GM08714 (cell line): Measurements from ENCODE around the gene ADAMTS3.

Source experiments
- H3K4me3 ChIP-seq: fragments of 200-500 bp; sonication (Bioruptor generic); 2 replicates; pipeline ENCODE4 v1.5.1; 2014; ENCODE audit warnings: mild to moderate bottlenecking, low read length, inconsistent platforms
- ZNF274 ChIP-seq: IDR thresholded peaks from 2 replicates; pipeline ENCODE4 v1.6.1; 2012; ENCODE audit warnings: mild to moderate bottlenecking, low read depth, low read length

ADAMTS3 gene

DNA sequence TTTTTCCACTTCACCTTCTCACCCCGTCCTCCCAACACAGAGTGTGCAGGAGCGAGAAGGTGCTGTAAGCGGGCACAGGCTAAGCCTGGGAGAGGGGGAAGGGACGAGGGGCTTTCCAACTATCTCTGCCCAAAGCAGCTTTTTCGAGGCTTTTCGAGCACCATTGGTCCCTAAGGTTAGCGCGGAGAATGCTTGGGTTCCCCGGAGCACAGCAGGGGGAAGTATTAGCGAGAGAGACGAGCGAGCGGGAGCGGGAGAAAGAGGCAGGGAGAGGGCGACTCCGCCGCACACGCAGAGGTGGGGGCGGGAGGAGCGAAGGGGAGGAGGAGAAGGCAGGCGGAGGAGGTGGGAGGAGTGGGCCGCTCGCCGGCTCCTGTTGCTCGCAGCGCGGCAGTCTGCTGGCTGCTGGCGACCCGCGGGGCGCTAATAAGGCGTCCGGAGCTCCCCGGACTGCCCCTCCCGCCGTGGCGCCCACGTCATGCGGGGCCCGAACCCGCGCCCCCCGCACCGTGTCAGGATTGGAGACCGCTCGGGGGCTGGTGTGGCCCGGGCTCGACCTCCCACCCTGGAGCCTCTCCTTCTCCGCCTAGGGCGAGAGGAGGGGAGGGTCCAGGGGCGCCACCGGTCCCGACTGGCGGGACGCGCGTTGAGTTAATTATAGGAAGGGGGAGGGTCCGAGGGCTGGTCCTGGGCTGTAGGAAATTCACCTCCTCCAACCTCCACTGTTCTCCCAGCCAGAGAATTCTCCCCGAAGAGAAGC is at the start of gene ADAMTS3:
Gene ADAMTS3, minus strand, starts transcription at position 263 of the 760 bp plus-strand sequence. CDS start 459 bp downstream, outside the sequence.
- peak within 1 kb of the TSS; percentile 45; the same call in 1 of the 2 replicates for H3K4me3 ChIP-seq
- TF ChIP-seq ZNF274 = no peak

DNA sequence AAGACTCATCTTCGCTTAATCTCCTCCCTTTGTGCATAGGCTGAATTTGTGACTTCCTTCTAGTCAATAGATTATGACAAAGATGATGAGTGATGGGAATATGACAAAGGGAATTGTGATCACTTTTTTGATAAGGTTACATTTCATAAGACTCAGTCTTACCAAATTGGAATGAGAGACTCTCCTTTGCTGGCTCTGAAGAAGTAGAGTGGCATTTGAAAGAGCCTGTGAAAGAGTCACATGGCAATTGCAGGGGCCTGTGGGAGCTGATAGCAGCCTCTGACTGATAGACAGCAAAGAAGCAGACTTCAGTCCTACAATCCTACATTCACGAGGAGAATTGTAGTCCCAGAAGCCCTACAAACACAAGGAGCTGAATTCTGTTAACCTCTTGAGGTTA is 44.9 kb upstream of the ADAMTS3 start:
- no peak overlapping the region for H3K4me3 ChIP-seq
- no peak for TF ChIP-seq ZNF274

DNA sequence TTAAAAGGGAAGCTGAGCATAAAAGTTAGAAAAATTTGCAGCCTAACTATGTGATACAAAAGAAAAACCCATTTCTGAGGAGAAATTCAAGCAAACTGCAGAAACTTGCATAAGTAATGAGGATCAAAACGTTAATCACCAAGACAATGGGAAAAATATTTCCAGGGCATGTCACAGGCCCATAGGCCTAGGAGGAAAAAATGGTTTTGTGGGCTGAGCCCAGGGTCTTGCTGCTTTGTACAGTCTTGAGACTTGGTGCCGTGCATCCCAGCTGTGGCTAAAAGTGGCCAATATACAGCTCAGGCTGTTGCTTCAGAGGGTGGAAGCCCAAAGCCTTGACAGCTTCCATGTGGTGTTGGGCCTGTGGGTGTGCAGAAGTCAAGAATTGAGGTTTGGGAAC is 37.7 kb upstream of the ADAMTS3 start:
- TF ChIP-seq ZNF274 = no peak
- H3K4me3 ChIP-seq = no peak overlapping the region

DNA sequence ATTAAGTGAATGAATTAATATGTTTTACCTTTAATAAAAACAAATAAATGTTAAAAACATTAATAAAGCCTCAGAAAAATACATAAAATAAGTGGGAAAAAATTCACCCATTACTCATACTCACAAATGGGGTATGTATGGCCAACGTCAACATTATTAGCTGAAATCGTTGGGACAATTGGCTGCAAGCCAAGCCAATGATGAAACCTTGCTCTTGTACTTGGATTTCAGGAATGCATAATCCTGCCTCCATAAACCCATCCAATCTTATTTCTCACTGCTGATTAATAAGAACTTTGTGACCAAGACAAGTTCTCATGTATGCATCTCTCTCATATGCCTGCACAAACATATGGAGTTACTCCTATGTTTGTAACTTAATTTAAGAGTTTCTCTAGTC is 35.3 kb upstream of the ADAMTS3 start:
- no peak for TF ChIP-seq ZNF274
- no peak overlapping the region for H3K4me3 ChIP-seq

DNA sequence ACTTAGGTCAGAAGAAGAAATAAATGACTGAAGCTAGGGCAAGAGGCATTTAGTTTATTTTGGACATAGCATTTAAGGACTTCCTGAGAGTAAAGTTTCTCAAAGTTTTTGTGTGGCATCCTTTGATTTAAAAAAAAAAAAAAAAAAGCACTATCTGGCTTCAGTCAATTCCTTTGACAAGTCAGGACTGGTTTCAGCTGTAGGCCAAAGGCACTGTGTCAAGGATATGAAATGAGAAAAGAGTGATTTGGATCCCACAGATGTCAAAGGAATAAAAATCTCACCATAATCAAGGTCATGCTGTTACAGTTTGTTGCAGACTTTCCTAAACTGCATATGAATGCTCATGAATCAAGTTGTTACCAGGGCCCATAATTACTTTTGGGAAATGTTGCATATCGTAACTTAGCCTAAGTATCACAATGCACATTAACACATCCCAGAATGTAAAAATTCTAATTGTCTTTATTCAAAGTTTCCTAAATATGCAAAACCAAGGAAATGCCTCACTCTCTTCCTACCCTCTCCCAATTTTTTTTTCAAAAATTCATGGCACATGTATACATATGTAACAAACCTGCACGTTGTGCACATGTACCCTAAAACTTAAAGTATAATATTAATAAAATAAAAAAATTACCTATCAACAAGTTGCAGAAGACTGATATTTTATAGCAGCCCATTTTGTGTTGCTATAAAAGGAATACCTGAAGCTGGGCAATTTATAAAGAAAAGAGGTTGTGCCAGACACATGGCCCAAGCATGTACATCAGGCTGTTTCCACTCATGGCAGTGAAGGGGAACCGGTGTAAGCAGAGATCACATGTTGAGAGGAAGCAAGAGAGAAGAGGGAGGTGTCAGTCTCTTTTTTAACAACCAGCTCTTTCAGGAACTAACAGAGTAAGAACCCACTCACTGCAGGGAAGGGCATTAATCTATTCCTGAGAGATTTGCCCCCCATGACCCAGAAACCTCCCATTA is 33.7 kb upstream of the ADAMTS3 start:
- no peak for TF ChIP-seq ZNF274
- H3K4me3 ChIP-seq = no peak overlapping the region

DNA sequence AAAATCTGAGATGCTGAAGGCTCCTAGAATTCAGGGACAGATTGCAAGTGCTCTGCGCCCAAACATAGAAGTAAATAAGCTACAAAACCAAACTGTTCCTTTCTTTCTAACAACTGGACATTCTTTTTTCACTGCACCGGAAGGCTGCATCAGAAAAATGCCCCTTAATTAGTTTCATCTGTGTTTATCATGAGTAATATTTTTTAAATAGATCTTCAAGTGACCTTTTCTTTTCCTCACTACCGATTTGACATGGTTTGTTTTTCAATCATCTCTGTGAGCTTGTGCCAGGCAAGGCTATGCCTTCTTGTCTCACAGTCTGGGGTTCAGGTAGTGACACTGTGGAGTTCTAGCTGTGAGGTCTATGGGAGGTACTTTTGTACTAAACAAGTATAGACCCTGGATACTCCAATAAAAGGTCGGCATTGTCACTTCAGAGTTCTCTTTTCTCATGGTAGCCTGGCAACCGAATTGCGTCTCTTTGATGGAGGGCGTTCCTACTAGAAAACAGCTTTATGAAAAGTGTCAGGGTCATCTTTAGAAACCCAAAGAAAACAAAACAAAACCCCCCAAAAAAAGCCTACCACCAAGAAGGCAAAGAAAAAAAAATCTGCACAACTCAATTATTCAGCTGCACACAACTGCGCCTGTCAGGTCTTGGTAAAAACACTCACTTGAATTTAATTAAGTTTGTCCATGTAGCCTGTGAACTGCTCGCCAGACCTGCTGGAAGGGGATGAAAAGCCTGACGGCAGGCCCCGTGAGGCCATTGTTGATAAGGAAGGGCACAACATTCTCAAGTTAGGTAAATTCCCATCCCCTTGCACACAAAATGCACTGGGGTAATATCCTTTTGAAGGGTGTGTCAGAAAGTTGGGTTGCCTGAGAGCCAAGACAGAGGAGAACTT is 22.8 kb upstream of the ADAMTS3 start:
- H3K4me3 ChIP-seq = no peak overlapping the region
- no peak for TF ChIP-seq ZNF274

DNA sequence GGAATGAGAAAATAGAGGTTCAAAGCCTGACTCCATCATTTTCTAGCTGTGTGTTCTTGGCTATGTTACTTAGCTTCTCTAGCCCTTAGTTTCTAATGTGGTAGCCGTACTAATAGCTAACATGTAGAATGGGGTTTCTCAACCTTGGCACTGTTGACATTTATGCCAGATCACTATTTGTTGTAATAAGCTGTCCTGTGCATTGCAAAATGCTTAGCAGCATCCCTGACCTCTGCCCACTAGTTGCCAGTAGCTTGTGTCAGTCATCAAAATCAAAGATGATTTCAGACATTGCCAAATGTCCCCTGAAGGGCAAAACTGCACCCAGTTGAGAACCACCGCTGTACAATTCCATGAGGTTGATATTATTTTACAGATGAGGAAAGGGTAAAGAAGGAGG is 18.3 kb upstream of the ADAMTS3 start:
- TF ChIP-seq ZNF274 = no peak
- no peak overlapping the region for H3K4me3 ChIP-seq

DNA sequence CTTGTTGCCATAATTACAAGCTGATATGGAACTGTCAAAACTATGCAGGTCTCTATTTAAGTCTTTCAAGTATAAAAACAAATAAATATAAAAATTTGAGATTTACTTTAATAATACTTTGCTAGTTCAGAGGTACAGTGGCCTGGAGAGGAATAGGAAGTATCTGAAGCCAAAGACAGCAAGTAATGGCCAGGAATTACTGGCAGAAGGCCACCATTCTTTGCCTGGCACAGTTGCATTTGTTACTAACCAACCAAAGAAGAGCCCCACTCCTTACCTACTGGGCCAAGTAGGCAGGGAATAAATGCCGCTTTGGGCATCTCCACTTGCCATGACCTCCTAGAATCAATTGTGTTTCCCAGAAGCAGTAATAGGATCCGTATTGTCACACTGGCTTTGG is 13.8 kb upstream of the ADAMTS3 start:
- no peak for TF ChIP-seq ZNF274
- no peak overlapping the region for H3K4me3 ChIP-seq

DNA sequence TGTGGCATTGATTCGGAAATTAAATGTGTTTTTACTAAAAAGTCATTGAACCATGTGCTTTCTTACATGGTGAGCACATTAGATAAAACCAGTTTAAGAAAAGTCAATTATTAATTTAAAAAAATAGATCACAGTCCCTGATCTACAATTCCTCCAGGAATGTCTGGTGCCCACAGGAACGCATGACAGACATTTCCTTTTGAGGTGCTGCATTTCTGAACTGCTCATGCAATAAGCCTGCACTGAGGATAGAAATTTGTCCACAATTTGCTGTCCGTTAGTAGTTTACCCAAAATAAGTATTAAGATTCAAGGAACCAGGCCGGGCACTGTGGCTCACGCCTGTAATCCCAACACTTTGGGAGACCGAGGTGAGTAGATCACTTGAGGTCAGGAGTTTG is 8.2 kb upstream of the ADAMTS3 start:
- no peak overlapping the region for H3K4me3 ChIP-seq
- no peak for TF ChIP-seq ZNF274

DNA sequence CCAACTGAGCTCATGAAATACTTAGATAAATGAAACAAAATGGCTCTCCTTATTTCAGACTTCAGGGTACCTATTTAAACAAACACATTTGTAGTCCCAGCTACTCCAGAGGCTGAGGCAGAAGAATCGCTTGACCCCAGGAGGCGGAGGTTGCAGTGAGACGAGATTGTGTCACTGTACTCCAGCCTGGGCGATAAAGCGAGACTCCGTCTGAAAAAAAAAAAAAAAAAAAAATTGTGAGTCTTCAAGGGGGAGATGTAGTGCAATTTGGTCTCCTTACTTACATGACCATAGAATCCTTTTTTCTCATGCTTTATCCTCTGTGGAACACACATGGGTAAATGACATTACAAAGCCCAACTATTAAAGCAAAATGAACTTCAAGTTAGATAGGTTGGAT is 2.3 kb upstream of the ADAMTS3 start:
- no peak for TF ChIP-seq ZNF274
- H3K4me3 ChIP-seq = no peak overlapping the region

DNA sequence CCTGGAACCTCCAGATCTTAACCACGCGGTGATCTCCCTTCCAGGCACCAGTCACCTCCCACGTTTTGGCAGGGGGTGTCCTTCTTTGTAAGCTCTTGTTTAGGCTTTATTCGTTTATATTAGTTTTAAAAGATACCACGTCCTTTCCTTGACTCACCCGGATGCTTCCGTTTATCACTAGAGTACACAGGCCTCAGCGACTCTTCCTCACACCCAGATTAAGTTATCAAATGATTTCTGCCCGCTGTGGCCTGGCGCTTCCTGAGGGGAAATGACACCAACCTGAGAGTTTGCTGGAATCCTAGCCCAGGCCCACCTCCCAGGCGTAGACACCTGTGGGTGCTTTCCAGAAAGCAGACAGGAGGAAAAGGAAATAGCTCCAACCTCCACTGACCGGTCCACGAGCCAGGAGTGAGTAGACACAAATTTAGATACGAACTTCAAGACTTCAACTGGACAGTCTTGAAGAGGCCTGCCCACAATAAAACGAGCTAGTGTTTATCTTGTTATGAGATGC is 756 bp upstream of the ADAMTS3 start:
- TF ChIP-seq ZNF274 = no peak
- H3K4me3 ChIP-seq = no peak overlapping the region

DNA sequence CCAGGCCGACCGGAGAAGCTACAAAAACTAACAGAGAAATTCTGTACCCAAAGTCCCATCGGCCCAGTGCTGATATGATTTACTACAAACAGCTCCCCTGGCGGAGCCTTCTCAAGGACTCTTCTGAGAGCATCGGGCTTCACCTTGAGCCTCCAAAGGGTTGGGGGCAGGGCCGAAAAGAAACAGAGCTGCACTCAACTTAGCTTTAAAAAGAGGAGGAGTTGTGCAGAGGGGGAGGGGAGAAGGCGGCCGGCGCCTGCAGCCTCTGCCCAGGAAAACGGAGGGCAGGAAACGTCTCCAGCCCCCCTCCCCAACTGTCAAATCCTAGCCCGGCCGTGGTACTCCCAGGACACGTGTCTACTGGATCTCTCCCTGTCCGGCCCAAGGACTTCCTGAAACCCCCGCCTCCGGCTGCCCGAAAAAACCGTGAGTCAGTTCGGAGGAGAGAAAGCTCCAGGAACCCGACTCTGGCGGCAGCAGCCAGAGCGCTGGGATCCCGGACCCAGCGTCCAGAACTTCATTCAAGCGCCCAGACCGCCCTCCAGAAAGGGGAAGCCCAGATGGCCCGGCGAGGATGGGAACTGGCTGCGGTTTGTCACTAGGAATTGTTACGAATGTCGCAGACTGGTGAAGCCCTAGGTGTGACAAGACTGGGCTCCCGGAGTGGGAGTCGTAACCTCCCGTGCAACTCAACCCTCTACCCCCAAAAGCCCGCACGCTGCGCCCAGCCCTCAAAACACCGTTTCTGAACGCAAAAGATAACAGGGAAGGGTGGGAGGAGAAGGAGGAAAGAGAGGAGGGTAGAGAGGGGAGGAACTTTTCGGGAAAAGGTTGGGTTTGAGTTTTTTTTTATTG is 973 bp downstream of the ADAMTS3 start:
- peak overlapping the region; percentile 9; the same call in 1 of the 2 replicates for H3K4me3 ChIP-seq
- no peak for TF ChIP-seq ZNF274

DNA sequence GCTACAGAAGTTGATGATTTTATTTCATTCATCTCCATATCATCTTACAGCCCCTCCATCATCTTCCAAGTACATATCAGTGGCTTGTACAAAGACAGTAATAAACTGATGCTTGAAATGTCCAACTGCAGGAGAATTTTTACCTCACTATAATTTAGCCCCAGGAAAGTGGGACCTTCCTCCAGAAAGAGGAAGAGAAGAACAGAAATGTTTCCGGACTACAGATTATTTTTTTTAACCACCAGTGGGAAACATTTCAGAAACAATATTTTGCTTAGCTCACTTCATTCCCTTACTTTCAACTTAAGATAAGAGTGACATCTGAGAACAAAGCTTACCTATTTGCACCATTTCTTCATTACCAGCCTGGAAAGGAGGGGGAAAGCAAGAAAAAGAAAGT is 2.0 kb downstream of the ADAMTS3 start:
- H3K4me3 ChIP-seq = no peak overlapping the region
- TF ChIP-seq ZNF274 = no peak
